ENCODE results near the gene SUPT5H. TPM values are rescaled to one million over a fixed set of nuclear protein-coding genes. Genes with fewer than 3 reads are reported as not detected.

SUPT5H gene
- total and polyA plus RNA-seq, 2 of the 13 experiments (the other 11 are each of a cell fraction or from before 2014, with no cell fraction given), result 48.2 to 51.7 TPM

DNA sequence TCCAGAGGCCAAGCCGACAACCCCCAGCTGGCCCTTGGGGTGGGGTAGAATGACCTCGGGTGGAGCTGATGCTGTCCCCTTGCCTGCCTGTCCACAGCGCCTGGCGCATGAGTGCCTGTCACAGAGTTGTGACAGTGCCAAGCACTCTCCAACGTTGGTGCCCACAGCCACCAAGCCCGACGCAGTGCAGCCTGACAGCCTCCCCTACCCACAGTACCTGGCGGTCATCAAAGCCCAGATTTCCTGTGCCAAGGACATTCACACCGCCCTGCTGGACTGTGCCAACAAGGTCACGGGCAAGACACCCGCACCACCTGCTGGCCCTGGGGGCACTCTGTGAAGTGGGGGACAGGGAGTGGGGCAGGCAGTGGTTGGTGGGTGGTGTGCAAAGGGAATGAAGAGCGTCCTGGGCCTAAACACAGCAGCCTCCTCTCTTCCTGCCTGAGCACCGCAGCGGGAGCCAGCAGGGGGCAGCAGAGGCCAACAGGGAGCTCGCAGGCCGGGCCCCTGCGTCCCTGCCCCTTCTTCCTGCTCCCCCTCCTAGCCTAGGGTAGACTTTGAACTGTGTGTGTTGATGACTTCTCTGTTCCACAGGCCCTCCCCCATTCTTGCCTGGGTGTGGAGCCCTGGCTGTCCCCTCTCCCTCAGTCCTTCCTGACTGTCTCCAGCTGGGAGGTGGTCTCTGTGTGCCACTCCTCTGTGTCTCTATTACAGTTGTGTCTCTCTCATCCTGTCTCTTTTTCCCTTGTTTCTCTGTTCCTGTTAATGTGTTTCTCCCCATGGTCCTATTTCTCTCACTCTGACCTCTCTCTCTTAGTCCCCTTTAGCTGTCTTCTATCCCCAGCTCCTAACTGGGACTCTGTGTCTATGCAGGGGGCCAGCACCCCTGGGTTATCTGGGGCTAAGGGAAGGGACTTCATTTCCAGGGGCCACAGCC is 47.8 kb upstream of the SUPT5H start (continued):
- no peak; the same call in 1 of the 2 replicates for TF ChIP-seq ARID3A (IDR thresholded peaks at IDR 0.05; ENCODE audit: low read depth, low read length)
- TF ChIP-seq ZNF674 (CRISPR knock-in tag; IDR thresholded peaks at IDR 0.05; ENCODE audit: low read depth), result no peak
- peak; percentile 73 for TF ChIP-seq IKZF4 (CRISPR knock-in tag; IDR thresholded peaks at IDR 0.05; ENCODE audit: borderline replicate concordance, low read depth, not compliant biosample characterization)
- 0 out of 2 replicates have a peak, but pooled peaks have one; percentile 19 for TF ChIP-seq ZSCAN22 (CRISPR knock-in tag; IDR thresholded peaks at IDR 0.05)
- TF ChIP-seq FOXK1 (CRISPR knock-in tag; IDR thresholded peaks at IDR 0.05; ENCODE audit: borderline replicate concordance, low read depth), result peak; percentile 78
- no peak for TF ChIP-seq ZNF546 (CRISPR knock-in tag; conservative IDR thresholded peaks at IDR 0.05)
- peak; percentile 91 for TF ChIP-seq SPEN (CRISPR knock-in tag; IDR thresholded peaks at IDR 0.05; ENCODE audit: low read depth)
- TF ChIP-seq, protein P1, sequence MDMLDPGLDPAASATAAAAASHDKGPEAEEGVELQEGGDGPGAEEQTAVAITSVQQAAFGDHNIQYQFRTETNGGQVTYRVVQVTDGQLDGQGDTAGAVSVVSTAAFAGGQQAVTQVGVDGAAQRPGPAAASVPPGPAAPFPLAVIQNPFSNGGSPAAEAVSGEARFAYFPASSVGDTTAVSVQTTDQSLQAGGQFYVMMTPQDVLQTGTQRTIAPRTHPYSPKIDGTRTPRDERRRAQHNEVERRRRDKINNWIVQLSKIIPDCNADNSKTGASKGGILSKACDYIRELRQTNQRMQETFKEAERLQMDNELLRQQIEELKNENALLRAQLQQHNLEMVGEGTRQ (IDR thresholded peaks at IDR 0.05; ENCODE audit: low read depth, low read length), result no peak
- TF ChIP-seq, protein P1 (CRISPR knock-in tag; IDR thresholded peaks at IDR 0.05; ENCODE audit: borderline replicate concordance), result no peak; the same call in 1 of the 2 replicates
- peak; percentile 88; the same call in 1 of the 2 replicates for TF ChIP-seq REPIN1 (CRISPR knock-in tag; IDR thresholded peaks at IDR 0.05; ENCODE audit: borderline replicate concordance, low read depth)
- TF ChIP-seq, protein P2, sequence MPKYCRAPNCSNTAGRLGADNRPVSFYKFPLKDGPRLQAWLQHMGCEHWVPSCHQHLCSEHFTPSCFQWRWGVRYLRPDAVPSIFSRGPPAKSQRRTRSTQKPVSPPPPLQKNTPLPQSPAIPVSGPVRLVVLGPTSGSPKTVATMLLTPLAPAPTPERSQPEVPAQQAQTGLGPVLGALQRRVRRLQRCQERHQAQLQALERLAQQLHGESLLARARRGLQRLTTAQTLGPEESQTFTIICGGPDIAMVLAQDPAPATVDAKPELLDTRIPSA (CRISPR knock-in tag; IDR thresholded peaks at IDR 0.05; ENCODE audit: borderline replicate concordance), result no peak
- peak; percentile 59; the same call in 1 of the 2 replicates for TF ChIP-seq NR2F6 (IDR thresholded peaks at IDR 0.05)
- TF ChIP-seq NR2F6 (CRISPR knock-in tag; IDR thresholded peaks at IDR 0.05), result peak; percentile 86
- peak; percentile 92 for TF ChIP-seq CBX5 (CRISPR knock-in tag; IDR thresholded peaks at IDR 0.05; ENCODE audit: borderline replicate concordance)
- no peak for TF ChIP-seq ZNF484 (CRISPR knock-in tag; IDR thresholded peaks at IDR 0.05; ENCODE audit: borderline replicate concordance, low read depth)
- no peak for TF ChIP-seq SNRNP70 (IDR thresholded peaks at IDR 0.05; ENCODE audit: low read depth, low read length)
- TF ChIP-seq TOE1 (CRISPR knock-in tag; IDR thresholded peaks at IDR 0.05), result no peak
- TF ChIP-seq TBL1XR1 (IDR thresholded peaks at IDR 0.05; ENCODE audit: borderline replicate concordance, low read length, partially characterized antibody), result peak; percentile 33
- TF ChIP-seq DNMT1 (CRISPR knock-in tag; IDR thresholded peaks at IDR 0.05), result peak; percentile 79; the same call in 1 of the 2 replicates
- no peak for TF ChIP-seq JDP2 (CRISPR knock-in tag; IDR thresholded peaks at IDR 0.05; ENCODE audit: borderline replicate concordance)
- TF ChIP-seq, protein P3, sequence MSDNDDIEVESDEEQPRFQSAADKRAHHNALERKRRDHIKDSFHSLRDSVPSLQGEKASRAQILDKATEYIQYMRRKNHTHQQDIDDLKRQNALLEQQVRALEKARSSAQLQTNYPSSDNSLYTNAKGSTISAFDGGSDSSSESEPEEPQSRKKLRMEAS (IDR thresholded peaks at IDR 0.05), result peak; percentile 68
- TF ChIP-seq HNRNPLL (IDR thresholded peaks at IDR 0.05; ENCODE audit: low read depth, low read length, poor library complexity, severe bottlenecking), result no peak
